CD4-positive, alpha-beta T cell (primary cell): ENCODE measurements around the gene SAPCD1. TPM values are rescaled to one million over a fixed set of nuclear protein-coding genes. Genes with fewer than 3 reads are reported as not detected.
"Not testable (repeated sequence)": the region's sequence is repeated elsewhere in the genome, so short reads cannot be mapped to it uniquely, and the experiment has no call there.

ENCODE experiments used
- ATAC-seq: fragments of 200-7000 bp; cut with Tn5 transposase; one replicate; pipeline ENCODE4 v1.10.0; 2022; ENCODE audit warnings: mild to moderate bottlenecking; ENCODE audit not compliant: poor library complexity
- CTCF ChIA-PET: fragments of 350-600 bp; sonication (Branson Sonifier 250); formaldehyde crosslinking; loops from one replicate; lab custom pipeline; 2021; ENCODE audit warnings: antibody characterized with exemption, inconsistent platforms; lab: Charles Lee
- POLR2A ChIA-PET: fragments of 350-600 bp; sonication (Branson Sonifier 250); formaldehyde crosslinking; loops from one replicate; lab custom pipeline; 2021; ENCODE audit warnings: antibody characterized with exemption, inconsistent platforms; lab: Charles Lee
- DNase-seq, 14 experiments: peaks; one replicate each; pipeline ENCODE4 v3.0.0-alpha.2; 2013 to 2020; ENCODE audit warnings: mixed read lengths in 2 of 14
- H3K27ac ChIP-seq, 2 donors: one replicate each; pipeline versions ENCODE4 v1.5.1 to v1.7.0; 2013; ENCODE audit warnings: low read length in 2 of 2, low read depth in 1 of 2, mild to moderate bottlenecking in 1 of 2
- H3K27me3 ChIP-seq, 2 experiments: 1 replicate in 1 of 2; 2 replicates in 1 of 2; pipeline versions ENCODE4 v1.6.1 to v1.7.0; 2013; ENCODE audit warnings: low read length in 2 of 2, control low read depth in 1 of 2, mild to moderate bottlenecking in 1 of 2, moderate library complexity in 1 of 2; ENCODE audit not compliant: insufficient read depth in 2 of 2, control insufficient read depth in 1 of 2
- H3K36me3 ChIP-seq: one replicate; pipeline ENCODE4 v1.6.1; 2013; ENCODE audit warnings: low read length, control low read depth; ENCODE audit not compliant: insufficient read depth
- H3K4me1 ChIP-seq: one replicate; pipeline ENCODE4 v1.6.1; 2013; ENCODE audit warnings: low read length, control low read depth; ENCODE audit not compliant: insufficient read depth
- H3K4me3 ChIP-seq: one replicate; pipeline ENCODE4 v1.5.1; 2013; ENCODE audit warnings: mild to moderate bottlenecking, low read length, moderate library complexity
- H3K9me3 ChIP-seq, 2 experiments: 1 replicate in 1 of 2; 2 replicates in 1 of 2; pipeline versions ENCODE4 v1.6.1 to v1.7.0; 2013; ENCODE audit warnings: low read length in 2 of 2, mild to moderate bottlenecking in 2 of 2, control low read depth in 1 of 2, moderate library complexity in 1 of 2; ENCODE audit not compliant: control insufficient read depth in 1 of 2, insufficient read depth in 1 of 2
- H3K27ac Mint-ChIP-seq: one replicate; pipeline ENCODE4 v1.8.0; 2020; ENCODE audit warnings: mixed read lengths
- H3K27me3 Mint-ChIP-seq: one replicate; pipeline ENCODE4 v1.8.0; 2021; ENCODE audit warnings: mixed read lengths
- H3K36me3 Mint-ChIP-seq: one replicate; pipeline ENCODE4 v1.8.0; 2021; ENCODE audit warnings: low read depth, mixed read lengths
- H3K4me1 Mint-ChIP-seq: one replicate; pipeline ENCODE4 v1.8.0; 2021; ENCODE audit warnings: low read depth, mixed read lengths
- H3K4me3 Mint-ChIP-seq: one replicate; pipeline ENCODE4 v1.8.0; 2020; ENCODE audit warnings: mild to moderate bottlenecking, mixed read lengths
- H3K9me3 Mint-ChIP-seq: one replicate; pipeline ENCODE4 v1.8.0; 2020; ENCODE audit warnings: mixed read lengths
- CTCF ChIP-seq: fragments of 200-600 bp; IDR thresholded peaks from one replicate; pipeline ENCODE4 v1.8.0; 2022; ENCODE audit warnings: antibody characterized with exemption, mild to moderate bottlenecking
- intact Hi-C, 2 experiments: fragments of 100-400 bp; cut with DNase I in 1 of 2; cut with micrococcal nuclease in 1 of 2; formaldehyde crosslinking; loops; one replicate each; pipeline versions ENCODE4 v1.15.1 to v1.9.0; 2023 to 2025; cut with DNase I, micrococcal nuclease
- total RNA-seq, 174 experiments: library from RNA in 2 of 174; stranded (reverse) in 2 of 174; gene quantifications; one replicate each; pipeline ENCODE4 v1.2.3 and lab custom pipeline; 2021 to 2026

SAPCD1 gene
- total RNA-seq, 2 experiments from 2014 or later, result 2.7 to 2.8 TPM

DNA sequence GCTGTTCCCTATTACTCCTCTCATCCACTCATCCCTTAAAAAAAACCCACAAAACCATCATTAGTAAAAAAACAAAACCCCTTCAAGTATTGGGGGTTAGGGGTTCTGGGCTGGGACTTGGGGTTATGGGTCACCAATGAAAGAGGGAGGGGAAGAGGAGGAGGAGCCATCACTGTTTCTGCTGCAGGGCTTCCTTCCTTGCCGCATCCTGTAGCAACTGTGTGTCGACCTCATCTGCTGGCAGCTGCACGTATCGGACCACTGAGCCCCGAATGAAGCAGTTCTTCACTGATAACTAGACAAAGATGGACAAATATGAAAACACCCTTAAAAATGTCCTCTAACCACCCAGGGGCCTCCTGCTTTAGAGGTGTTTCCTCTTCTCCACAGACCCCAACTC lies 35.1 kb downstream of the SAPCD1 start:
- Mint-ChIP-seq H3K4me1 (peaks cover 32% of the 10 kb centered on the region), H3K27ac (peak overlapping the region; percentile 54), H3K27me3 (no peaks in the 10 kb centered on the region), H3K9me3 (no peaks in the 10 kb centered on the region), H3K4me3 (peak overlapping the region; percentile 81), H3K36me3 (peaks cover 24% of the 10 kb centered on the region)
- ChIA-PET POLR2A (interaction anchor here (0.6 to 3.2 kb wide), 9 partner anchors 9 to 94 kb away, joined by 3 to 18 read pairs (median 5); partner anchors contain the start of genes ABHD16A, DDAH2, HSPA1A and HSPA1B), CTCF (interaction anchor here (1.0 to 1.3 kb wide), 3 partner anchors 9 to 59 kb away, joined by 3 to 4 read pairs (median 3); partner anchors contain the start of gene LSM2)
- Histone ChIP-seq H3K27me3 (no peaks in the 10 kb centered on the region), H3K4me3 (peak overlapping the region; percentile 28), H3K9me3 (no peaks in the 10 kb centered on the region), H3K27ac (peak overlapping the region; percentile 50 to 70), H3K36me3 (no peaks in the 10 kb centered on the region), H3K4me1 (peaks cover 42% of the 10 kb centered on the region)
- intact Hi-C loops, result loop anchor here in 1 of 2 experiments (5.0 kb wide), 1 partner anchor 35 kb away; no protein-coding TSS in a partner anchor
- DNase-seq (peak in 11 of 14 experiments; percentile 27 to 77 (median 51)), ATAC-seq (peak; percentile 43)
- TF ChIP-seq CTCF, result no peak

- H3K27me3 ChIP-seq, result no peaks in the 10 kb centered on the region
- H3K36me3 ChIP-seq, result peaks cover 4% of the 10 kb centered on the region
- no peak overlapping the region for H3K27ac Mint-ChIP-seq
- no peak overlapping the region for H3K27ac ChIP-seq
- ChIA-PET POLR2A (no interaction called here), CTCF (interaction anchor here (1.5 kb wide), 2 partner anchors 30 to 63 kb away, joined by 3 to 4 read pairs; no protein-coding TSS in a partner anchor)
- TF ChIP-seq CTCF, result no peak
- peaks cover 24% of the 10 kb centered on the region for H3K36me3 Mint-ChIP-seq
- no peak for ATAC-seq
- no peak overlapping the region for H3K4me3 Mint-ChIP-seq
- H3K27me3 Mint-ChIP-seq, result no peaks in the 10 kb centered on the region
- intact Hi-C loops, result loop anchor here in 1 of 2 experiments (5.0 kb wide), 1 partner anchor 33 kb away; no protein-coding TSS in a partner anchor
- H3K9me3 Mint-ChIP-seq, result no peaks in the 10 kb centered on the region
- H3K9me3 ChIP-seq, result no peaks in the 10 kb centered on the region
- H3K4me3 ChIP-seq, result no peak overlapping the region
- H3K4me1 Mint-ChIP-seq, result peaks cover 26% of the 10 kb centered on the region
- no peak for DNase-seq
- peaks cover 37% of the 10 kb centered on the region for H3K4me1 ChIP-seq
These were observed 37.3 kb downstream of the SAPCD1 start for GRCh38 chr6:31799781-31800180.

DNA sequence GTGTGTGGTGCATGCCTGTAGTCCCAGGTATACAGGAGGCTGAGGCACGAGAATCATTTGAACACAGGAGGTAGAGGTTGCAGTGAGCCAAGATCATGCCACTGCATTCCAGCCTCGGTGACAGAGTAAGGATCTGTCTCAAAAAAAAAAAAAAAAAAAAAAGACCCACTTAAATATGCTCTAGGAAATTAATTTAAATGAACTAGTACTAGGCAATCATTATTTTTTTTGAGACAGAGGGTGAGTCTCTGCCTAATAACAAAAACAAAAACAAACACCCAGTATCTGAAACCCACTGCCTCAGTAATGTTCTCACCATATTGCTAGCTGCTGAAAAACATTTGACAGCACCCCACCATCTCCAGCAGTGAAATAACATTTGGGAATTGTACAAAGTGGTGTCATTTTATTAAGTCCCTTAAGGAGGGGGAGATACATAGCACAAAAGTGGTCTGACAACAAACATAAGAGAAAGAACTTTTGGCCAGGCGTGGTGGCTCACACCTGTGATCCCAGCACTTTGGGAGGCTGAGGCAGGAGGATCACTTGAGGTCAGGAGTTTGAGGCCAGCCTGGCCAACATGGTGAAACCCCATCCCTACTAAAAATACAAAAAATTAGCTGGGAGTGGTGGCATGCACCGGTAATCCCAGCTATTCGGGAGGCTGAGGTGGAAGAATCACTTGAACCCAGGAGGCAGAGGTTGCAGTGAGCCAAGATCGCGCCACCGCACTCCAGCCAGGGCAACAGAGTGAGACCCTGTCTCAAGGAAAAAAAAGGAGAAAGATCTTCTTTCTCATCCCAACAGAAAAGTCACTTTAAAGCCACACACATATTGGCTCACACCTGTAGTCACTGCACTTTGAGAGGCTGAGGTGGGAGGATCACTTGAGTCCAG lies 38.8 kb downstream of the SAPCD1 start:
- H3K9me3 Mint-ChIP-seq, H3K27ac ChIP-seq, H3K27me3 Mint-ChIP-seq, H3K27me3 ChIP-seq, H3K4me3 Mint-ChIP-seq, H3K27ac Mint-ChIP-seq, H3K4me3 ChIP-seq, POLR2A ChIA-PET, ATAC-seq, intact Hi-C loops, H3K9me3 ChIP-seq, DNase-seq, H3K36me3 ChIP-seq: not testable (repeated sequence)
- peaks cover 40% of the 10 kb centered on the region for H3K4me1 ChIP-seq
- CTCF ChIA-PET, result interaction anchor here (0.7 to 1.5 kb wide), 3 partner anchors 10 to 151 kb away, joined by 3 to 4 read pairs (median 3); no protein-coding TSS in a partner anchor
- Mint-ChIP-seq H3K4me1 (peaks cover 29% of the 10 kb centered on the region), H3K36me3 (peaks cover 19% of the 10 kb centered on the region)
